ENCODE results near the gene SLC7A10.

DNA sequence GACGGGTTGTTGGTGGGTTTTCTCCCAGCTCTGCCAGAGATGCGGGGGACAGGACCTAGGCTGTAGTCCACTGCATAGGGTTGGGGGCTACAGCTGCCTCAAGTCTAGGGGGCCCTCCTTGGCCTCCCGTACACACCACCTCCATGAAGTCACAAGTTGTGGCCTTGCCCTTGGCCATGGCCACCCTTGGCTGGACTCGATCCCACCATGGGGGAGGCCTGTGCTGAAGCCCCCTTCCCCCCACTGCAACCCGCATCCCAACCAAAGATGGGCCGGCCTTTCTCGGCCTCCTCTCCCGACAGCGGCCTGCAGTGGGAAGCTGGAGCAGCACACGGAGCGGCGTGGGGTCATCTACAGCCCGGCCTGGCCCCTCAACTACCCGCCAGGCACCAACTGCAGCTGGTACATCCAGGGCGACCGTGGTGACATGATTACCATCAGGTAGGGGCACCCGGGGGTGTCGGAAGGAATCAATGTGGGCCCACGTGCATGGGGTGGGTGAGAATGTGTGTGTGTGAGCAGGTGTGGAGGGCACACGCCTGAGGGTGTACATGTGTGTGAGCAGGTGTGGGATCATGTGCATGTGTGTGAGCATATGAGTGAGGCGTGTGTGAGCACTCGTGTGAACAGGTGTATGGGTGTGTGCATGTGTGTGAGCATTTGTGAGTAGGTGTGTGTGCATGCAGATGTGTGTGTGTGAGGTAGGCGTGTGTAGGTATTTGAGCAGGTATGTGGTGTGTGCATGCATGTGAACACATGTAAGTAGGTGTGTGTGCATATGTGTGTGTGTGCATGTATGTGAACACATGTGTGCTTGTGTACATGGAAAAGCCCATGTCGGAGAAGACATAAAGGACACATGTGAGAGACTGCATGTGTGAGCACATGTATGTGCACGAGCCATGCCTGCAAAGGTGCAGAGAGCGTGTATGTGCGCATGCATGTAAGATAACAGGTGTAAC is 22.8 kb downstream of the SLC7A10 start:
- TF ChIP-seq EZH2 (IDR thresholded peaks at IDR 0.05; ENCODE audit: borderline replicate concordance, low read depth, low read length, severe bottlenecking) = no peak
- TF ChIP-seq, protein P1, sequence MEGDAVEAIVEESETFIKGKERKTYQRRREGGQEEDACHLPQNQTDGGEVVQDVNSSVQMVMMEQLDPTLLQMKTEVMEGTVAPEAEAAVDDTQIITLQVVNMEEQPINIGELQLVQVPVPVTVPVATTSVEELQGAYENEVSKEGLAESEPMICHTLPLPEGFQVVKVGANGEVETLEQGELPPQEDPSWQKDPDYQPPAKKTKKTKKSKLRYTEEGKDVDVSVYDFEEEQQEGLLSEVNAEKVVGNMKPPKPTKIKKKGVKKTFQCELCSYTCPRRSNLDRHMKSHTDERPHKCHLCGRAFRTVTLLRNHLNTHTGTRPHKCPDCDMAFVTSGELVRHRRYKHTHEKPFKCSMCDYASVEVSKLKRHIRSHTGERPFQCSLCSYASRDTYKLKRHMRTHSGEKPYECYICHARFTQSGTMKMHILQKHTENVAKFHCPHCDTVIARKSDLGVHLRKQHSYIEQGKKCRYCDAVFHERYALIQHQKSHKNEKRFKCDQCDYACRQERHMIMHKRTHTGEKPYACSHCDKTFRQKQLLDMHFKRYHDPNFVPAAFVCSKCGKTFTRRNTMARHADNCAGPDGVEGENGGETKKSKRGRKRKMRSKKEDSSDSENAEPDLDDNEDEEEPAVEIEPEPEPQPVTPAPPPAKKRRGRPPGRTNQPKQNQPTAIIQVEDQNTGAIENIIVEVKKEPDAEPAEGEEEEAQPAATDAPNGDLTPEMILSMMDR (IDR thresholded peaks at IDR 0.05; ENCODE audit: borderline replicate concordance, extremely low read depth, low read length, poor library complexity, severe bottlenecking) = no peak
